ENCODE results near the gene CACNA1C.

CACNA1C gene

DNA sequence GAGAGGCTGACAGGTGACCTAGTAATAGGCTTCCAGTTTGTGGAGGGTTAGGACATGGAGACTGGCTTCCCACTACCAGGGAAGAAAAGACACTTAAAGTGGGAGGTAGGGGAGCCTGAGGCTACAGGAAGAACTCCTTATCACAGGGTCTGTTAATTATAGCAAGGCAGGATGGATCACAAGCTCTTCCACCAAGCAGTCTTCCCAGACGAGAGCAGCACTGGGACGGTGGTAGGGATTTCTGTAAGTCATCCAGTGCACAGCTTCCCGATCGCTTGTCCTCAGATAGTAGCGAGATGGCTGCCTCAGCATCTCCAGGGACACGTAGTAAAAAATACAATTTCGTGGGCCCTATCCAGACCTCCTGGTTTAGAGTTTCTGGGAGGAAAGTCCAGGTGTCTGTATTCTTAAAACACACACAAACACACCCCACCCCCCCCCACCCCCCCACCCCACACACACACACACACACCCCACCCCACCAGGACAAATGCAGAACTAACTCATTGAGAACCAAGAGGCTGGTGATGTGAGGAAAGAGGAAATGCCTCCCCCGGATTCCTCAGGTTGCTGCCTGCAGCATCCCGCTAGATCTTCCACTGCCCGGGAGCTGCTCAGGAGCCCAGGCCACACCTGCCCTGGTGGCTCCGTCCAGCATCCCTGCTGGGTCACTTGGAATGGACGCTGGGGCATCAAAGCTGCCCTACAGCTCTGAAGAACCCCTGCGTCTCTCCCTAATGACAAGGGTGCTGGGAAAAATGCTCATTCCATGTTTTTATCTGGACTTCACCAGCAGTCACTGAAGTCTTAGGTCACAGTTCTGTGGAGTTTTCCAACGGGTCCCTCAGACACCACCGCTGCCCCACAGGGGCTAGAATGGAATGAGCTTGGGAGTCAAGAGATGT lies 307.2 kb downstream of the CACNA1C start:
- TF ChIP-seq, protein P1, sequence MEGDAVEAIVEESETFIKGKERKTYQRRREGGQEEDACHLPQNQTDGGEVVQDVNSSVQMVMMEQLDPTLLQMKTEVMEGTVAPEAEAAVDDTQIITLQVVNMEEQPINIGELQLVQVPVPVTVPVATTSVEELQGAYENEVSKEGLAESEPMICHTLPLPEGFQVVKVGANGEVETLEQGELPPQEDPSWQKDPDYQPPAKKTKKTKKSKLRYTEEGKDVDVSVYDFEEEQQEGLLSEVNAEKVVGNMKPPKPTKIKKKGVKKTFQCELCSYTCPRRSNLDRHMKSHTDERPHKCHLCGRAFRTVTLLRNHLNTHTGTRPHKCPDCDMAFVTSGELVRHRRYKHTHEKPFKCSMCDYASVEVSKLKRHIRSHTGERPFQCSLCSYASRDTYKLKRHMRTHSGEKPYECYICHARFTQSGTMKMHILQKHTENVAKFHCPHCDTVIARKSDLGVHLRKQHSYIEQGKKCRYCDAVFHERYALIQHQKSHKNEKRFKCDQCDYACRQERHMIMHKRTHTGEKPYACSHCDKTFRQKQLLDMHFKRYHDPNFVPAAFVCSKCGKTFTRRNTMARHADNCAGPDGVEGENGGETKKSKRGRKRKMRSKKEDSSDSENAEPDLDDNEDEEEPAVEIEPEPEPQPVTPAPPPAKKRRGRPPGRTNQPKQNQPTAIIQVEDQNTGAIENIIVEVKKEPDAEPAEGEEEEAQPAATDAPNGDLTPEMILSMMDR (IDR thresholded peaks at IDR 0.05; ENCODE audit: extremely low read depth, missing control alignments): no peak
- DNase-seq (ENCODE audit: low spot score): no peak

DNA sequence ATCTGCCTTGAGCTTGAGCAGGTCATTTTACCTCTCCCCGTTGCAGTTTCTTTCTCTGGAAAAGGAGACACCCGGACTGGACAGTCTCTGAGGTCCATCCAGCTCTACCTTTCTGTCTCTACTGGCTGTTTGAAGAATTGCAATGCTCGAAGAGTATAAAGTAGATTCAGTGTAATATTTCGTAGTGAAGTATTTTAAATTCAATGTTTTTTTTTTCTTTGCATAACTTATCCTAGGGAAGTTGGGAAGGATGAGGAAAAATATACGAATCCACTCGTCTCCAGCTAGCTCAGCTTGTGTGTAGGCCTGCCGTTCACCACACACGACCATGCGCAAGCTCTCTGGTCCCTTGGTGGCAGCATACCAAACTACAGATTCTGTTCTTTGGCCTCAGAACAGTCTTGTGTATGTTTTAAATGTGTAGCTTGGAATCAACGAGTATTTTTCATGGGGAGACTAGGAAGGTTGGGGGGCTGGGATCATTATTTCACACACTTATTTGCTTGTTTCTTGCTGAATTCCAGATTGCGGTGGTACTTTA lies 307.9 kb downstream of the CACNA1C start:
- TF ChIP-seq, protein P1 (IDR thresholded peaks at IDR 0.05; ENCODE audit: extremely low read depth, missing control alignments): no peak
- no peak for DNase-seq (ENCODE audit: low spot score)

DNA sequence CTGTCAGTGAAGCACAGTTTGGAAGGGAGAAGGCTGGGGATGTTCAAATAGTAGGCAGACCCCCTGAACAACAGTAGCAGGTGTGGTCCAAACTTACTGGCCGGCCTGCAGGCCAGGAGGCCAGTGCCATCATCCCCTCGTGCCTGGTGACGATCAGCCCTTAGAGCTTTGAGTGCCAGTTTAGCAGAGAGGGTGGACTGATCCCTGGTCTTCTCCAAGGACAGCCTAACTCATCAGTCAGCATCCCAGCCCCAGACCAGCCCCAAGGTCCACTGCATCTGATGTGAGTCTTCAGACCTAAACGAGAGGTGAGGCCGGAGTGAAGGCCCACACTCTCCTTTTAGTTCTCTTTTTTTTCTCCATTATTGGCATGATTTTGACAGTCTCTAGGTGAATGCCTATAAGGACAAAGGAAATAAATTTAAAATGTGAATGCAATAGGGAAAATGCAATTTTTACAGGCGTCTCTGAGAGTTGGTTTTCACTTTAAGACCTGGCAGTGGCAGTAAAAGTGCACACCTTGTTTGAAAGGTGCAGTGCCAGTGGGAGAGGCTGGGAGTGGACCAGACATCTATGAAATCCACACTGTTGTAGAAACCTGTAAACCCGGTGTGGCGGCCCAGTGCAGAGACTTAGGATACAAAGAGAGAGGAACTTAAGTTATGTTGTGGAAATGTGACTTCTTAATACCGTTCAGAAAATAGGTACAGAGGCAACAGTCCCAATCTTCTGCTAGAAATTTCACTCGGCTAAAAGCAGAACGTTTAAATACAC lies 311.2 kb downstream of the CACNA1C start:
- DNase-seq (ENCODE audit: low spot score): no peak
- TF ChIP-seq, protein P1 (IDR thresholded peaks at IDR 0.05; ENCODE audit: extremely low read depth, missing control alignments): no peak

DNA sequence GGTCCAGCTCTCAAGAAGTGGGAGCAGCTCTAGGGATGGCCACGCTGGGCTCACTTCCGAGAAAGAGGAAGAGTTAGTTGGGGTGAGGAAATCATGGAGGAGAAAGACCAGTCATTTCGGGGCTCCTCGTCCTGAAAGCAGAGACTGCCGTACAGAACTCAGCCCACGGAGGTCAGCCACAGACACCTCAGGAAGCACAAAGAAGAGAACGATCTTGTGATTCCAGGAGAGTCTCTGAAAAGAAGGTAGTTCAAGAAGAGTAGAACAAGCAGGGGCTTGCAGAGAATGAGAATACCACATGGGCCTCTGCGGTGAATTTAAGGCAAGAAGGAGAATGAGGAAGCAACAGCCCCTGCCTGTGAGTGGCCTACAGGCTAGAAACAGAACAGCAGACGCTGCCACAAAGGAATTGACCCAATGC lies 311.9 kb downstream of the CACNA1C start:
- no peak for DNase-seq (ENCODE audit: low spot score)
- TF ChIP-seq, protein P1 (IDR thresholded peaks at IDR 0.05; ENCODE audit: extremely low read depth, missing control alignments): no peak

DNA sequence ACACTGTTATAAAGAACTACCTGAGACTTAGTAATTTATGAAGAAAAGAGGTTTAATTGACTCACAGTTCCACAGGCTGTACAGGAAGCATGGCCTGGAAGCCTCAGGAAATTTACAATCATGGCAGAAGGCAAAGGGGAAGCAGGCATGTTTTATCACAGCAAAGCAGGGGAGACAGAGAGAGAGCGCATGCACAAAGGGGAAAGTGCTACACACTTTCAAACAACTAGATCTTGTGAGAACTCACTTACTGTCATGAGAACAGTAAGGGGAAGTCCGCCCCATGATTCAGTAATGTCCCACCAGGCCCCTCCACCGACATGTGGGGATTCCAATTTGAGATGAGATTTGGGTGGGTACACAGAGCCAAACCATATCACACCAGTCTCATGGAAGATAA lies 313.9 kb downstream of the CACNA1C start:
- no peak for DNase-seq (ENCODE audit: low spot score)
- TF ChIP-seq, protein P1 (IDR thresholded peaks at IDR 0.05; ENCODE audit: extremely low read depth, missing control alignments): no peak

DNA sequence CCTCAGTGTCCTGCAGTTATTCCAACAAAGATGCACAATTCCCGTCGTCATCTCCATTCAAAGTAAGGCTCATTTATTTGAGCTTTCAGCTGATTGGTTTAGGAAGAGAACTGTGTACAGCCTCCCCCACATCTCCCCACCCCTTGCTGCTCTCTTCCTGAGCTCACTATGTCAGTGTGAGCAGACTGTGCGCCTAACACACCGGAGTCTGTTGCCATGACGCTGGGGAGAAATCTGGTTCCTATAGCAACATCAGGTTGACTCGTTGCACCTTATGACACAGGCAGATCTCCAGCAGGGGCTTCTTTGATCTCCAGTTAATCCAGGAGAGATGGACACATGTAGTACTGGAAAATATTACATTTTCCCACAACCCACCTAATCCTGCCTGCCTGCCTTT lies 319.4 kb downstream of the CACNA1C start:
- DNase-seq (ENCODE audit: low spot score): no peak
- TF ChIP-seq, protein P1 (IDR thresholded peaks at IDR 0.05; ENCODE audit: extremely low read depth, missing control alignments): no peak

DNA sequence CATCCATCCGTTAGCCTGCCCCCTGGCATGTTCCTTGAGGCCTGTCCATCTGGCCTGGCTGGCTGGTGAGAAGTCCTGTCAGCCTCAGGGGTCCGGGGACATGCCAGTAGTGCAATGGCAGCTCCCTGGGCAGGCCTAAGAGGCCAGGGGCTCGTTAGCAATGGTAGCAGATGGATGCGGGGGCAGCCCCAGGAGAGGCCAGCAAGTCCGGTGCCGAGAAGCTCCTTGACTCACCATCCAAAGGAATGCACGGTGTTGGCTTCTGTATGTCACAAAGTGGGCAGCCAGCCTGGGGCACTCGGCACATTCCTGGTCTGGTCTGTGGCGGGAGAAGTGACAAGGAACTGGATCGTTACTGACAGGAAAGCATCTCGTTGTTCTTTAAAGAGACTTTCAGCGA lies 319.9 kb downstream of the CACNA1C start:
- TF ChIP-seq, protein P1 (IDR thresholded peaks at IDR 0.05; ENCODE audit: extremely low read depth, missing control alignments): no peak
- no peak for DNase-seq (ENCODE audit: low spot score)

All from GM20000 (cell line).